ENCODE results near the gene PRKAG2.

DNA sequence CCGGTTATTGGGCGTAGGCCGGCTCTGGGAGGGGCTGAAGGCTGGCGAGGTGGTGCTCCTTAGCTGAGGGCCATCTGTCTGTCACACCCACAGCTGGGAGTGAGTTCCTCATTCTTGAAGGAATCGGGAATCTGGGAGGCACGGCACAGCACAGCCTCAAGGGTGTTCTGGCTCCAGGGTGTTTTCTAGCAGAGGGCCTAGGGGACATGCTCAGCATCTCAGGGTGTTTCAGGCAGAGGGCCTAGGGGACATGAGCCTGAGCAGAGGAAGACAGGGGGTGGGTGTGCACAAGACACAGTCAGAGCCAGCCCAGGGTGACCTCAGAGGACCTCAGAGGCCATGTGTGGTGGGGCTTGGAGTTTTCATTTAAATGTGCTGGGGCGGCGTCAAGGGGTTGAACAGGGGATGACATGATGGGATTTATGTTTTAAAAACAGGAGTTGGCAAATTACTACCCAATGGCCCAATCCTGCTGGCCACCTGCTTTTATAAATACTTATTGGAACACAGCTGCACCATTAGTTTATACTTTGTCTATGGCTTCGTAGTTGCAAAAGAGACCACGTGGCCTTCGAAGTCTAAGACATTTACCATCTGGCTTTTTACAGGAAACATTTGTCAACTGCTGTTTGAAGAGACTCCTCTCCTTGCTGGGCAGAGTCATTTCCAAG is 121.6 kb downstream of the PRKAG2 start:
- TF ChIP-seq EZH2phosphoT487 (IDR thresholded peaks at IDR 0.05; ENCODE audit: insufficient read depth, low read depth) (no peak), EZH2 (IDR thresholded peaks at IDR 0.05; ENCODE audit: insufficient read depth, poor library complexity, severe bottlenecking) (no peak)
